Activated naive CD4-positive, alpha-beta T cell (primary cell): ENCODE measurements around the gene POU6F2.

Source experiments
- DNase-seq, 4 experiments: peaks; one replicate each; lab custom pipeline; 2025; lab: John Stamatoyannopoulos, UW

POU6F2 gene

GRCh38 chr7:39069896-39070881 lies 92.5 kb downstream of the POU6F2 start:
- no peak for DNase-seq

DNA sequence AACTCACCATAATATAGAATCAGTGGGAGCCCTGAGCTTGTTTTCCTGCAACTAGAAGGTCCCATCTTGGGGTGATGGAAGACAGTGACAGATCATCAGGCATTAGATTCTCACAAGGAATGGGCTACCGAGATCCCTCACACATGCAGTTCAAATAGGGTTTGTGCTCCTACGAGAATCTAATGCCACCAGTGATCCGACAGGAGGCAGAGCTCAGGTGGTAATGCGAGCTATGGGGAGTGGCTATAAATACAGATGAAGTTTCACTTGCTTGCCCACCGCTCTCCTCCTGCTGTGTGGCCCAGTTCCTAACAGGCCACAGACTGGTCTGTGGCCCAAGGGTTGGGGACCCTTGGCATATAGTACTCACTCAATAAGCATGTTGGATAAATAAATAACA lies 93.4 kb downstream of the POU6F2 start:
- no peak for DNase-seq

DNA sequence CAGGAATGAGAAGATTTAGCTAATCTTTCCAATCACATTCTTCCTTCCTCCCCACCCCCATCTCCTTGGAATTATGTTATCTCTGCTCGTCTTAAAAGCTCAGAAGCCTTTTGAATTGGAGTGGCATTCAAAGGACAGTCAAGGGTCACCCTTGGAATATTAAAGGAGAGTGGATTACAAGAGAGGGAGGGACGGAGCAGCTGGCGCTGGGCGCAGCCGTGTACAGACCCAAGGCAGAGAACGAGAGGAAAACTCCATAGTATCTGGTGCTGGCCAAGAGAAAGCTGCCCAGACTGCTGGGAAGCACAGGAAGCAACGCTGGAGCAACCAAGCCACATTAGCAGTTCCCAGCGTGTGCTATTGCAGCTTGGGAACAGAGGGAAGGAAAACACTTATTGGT lies 95.7 kb downstream of the POU6F2 start:
- no peak for DNase-seq

DNA sequence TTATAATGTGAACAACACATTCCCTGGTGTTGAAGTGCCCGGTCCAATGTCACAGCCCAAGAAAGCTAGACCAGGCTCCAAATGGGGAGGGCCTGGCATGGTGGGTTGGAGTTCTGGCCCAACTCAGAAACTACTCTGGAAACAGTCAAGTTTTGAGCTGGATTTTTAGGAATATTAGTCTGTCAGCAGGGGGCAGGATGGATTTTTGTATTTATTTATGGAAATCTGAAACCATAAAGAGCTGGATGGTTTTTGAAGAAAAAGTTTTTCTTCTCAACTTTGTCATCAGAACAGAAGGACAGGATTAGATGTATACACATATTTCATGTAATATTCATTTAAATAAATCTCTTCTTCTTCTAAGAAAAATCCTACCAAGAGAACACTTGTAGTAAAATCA lies 97.5 kb downstream of the POU6F2 start:
- no peak for DNase-seq

DNA sequence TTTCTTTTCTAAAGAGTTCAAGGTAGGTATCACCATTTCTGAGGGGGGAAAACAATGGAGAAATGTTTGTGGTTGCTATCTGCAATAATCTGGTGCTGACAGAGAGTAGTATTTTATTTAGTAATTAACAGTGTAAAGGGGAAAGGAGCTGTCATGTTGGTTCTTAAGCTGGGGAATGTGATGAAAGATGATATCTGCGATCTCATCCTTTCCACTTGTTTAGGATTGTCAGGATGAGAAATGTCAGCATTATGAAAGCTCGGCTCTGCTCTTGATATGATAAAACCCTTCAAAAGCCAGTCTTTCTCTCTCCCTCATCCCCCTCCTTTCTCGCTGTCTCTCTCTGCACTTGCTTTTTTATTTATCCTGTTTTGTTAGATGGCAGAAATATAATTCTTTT lies 106.1 kb downstream of the POU6F2 start:
- DNase-seq, result no peak

DNA sequence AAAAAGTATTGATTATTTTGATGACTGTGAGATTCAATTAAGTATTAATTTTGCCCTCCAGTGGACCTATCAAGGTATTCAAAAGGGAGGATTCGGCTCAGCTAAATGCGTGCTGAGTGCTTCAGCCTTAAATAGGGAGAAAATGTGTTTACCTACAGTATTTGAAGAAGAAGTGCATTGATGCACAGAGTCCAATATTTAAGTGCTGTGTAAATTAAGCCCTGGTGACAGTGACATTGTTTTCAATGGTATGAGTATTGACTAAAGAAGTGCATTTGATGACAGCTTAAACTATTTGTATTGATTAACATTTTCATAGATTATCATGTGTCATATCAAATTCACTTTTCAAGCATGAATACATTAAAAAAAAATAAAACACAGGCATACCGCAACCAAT lies 106.6 kb downstream of the POU6F2 start:
- no peak for DNase-seq

- no peak for DNase-seq
Observed at GRCh38 chr7:39085189-39085588, 107.5 kb downstream of the POU6F2 start.

DNA sequence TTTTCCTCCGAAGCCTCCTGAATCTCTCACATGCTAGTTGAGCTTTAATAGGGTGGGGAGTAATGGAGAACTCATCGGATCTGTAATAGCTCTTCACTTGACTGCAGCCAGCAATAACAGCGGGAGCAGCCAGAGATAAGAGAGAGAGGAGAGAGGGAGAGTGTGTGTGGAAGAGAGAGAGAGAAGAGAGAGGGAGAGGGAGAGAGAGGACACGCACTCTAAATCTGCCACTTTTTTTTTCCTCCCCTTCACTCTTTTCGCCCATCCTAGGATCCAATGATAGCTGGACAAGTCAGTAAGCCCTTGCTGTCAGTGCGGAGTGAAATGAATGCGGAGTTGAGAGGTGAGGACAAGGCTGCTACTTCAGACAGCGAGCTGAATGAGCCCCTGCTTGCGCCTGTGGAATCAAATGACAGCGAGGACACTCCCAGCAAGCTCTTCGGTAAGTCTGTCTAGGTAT lies 107.9 kb downstream of the POU6F2 start:
- no peak for DNase-seq

- DNase-seq, result no peak
Observed at GRCh38 chr7:39086638-39087360, 109.1 kb downstream of the POU6F2 start.

GRCh38 chr7:39088730-39089593 lies 111.3 kb downstream of the POU6F2 start:
- DNase-seq, result no peak

DNA sequence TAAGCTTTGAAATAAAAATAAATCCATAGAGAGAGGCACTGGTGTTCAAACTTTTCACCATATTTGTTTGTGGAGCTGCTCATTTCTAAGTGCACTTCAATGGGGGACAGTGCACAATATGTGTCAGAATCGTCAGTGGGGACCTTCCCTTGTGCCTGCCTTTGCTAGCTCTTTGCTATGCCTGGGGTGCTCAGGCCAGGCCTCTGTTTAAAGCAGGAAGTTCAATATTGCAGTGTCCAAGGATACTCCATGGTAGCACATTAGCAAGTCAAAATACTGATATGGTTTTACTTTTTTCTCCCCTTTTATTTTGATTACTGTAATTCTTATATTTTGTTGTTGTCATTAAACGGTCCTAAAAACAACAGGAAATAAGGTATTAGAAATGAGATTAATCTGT lies 113.4 kb downstream of the POU6F2 start:
- DNase-seq, result no peak

DNA sequence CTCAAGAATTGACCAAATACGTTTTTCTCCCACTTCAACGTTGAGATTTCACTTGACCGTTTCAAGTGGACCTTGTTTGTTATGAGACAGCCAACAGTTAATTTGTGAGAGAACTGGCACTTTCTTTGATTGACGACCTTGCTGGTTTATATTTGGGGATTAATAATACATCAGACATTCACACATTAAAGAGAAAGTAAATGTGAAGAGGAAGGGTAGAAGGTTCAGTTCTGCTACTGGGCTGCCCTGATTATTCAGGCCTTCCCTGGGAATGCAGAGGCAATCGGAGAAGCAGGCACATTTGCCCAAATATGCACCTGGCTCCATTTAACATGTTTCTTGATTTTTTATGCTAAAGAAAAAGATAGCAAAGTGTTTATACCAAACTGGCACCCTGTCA lies 114.1 kb downstream of the POU6F2 start:
- DNase-seq, result no peak

- no peak for DNase-seq
Observed at GRCh38 chr7:39094731-39095130, 117.0 kb downstream of the POU6F2 start.

GRCh38 chr7:39095875-39096619 lies 118.3 kb downstream of the POU6F2 start:
- DNase-seq, result no peak

DNA sequence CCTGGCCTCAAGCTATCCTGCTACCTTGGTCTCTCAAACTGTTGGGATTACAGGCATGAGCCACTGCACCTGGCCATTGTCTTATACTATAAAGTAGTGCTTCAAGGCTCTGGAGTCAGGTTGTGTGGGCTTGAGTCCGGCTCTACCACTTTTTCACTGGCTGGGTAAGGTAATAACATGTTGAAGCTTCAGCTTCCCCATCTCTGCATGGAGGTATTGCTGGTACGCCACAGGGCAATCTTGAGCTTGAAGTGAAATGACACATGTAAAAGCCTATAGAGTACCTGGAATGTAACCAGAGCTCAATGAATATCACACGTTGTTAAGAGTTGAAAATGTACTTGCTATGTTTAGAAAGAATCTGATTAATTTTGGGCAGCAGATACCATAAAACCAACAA lies 120.8 kb downstream of the POU6F2 start:
- no peak for DNase-seq

DNA sequence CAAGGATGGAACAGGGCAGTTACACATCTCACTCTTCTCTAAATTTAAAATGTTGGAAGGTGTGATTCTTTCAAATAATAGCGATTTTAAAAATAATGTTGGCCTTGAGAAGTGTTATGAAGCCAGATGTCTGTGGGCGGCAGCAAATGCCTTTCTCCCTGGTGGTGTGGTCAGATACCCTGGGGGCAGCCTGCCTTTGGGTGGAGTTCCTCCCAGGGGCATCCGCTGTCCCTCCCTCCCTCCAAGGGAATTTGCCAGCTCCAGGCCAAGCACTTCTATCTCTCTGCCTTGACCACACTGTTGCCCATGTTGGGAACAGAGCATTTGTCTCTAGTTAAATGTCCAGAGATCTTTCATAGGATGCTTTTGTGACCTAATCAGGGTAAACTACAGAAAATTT lies 121.4 kb downstream of the POU6F2 start:
- no peak for DNase-seq

DNA sequence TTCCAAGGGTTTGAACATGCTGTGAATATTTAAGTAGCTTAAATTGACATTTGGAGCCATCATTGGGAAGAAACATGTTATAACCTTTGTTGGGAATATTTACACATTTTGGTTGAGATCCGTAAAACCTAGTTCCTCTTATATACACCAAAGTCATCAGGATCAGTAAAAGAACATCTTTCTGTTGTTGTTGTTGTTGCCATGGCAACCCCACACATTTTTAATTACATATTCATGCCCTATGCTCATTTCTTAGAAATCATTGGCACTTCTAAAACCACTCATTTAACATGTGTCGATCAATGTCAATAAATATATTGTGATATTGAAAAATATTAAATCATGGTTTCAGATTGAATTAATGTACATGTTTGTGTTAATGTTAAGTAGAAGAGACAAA lies 122.6 kb downstream of the POU6F2 start:
- DNase-seq, result no peak

DNA sequence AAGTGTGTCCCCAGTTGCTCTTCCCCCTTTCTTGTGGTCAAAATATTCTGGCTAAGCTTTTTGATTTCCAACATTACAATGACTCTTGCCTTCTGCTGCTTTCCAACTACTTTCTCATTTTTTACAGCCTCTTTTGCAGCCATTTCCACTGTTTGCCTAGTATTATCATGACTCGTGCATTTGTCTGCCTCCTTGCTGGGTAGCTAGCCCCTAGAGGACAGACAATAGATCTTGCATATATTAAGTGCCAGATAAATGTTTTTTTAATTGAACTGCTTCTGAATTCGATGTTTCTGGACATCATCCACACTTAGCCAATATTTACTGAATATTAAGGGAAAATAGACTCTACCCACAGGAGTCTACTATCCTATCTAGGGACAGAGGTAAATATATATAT lies 124.5 kb downstream of the POU6F2 start:
- no peak for DNase-seq

DNA sequence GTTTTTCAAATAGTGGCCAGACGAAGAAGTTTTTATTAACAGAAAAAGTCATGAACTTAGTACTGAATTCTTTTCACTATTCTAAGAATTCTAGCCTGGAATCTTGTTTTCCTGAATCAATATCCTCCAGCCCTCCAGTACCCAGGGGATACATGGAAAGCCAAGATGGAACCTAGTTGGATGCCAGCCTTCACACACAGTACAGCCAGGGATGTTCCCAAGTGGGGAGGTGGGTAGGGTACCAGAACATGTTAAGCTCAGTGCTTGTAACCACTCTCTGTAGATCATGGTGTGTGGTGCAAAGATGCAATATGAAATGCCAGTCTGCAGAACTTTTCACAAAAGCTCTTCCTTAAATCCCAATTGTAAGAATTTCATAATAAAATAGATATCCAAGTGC lies 128.0 kb downstream of the POU6F2 start:
- DNase-seq, result no peak

- DNase-seq, result no peak
Observed at GRCh38 chr7:39125846-39126245, 148.1 kb downstream of the POU6F2 start.

GRCh38 chr7:39127058-39127457 lies 149.3 kb downstream of the POU6F2 start:
- DNase-seq, result no peak
